SU-DHL-6 (cell line): ENCODE data around the gene CHST14.

Experiments
- CTCF ChIP-seq: fragments of 200-600 bp; sonication (generic); IDR thresholded peaks from one replicate; pipeline ENCODE4 v1.5.1; 2017; ENCODE audit warnings: antibody characterized with exemption, mild to moderate bottlenecking, low read length, moderate library complexity; ENCODE audit not compliant: insufficient read depth, poor library complexity, severe bottlenecking
- EZH2phosphoT487 ChIP-seq: fragments of 200-600 bp; sonication (generic), shearing (Covaris generic); conservative IDR thresholded peaks from 2 replicates; pipeline ENCODE4 v1.6.1; 2018; ENCODE audit warnings: mild to moderate bottlenecking, antibody characterized with exemption, low read length, moderate library complexity, mixed read lengths

GRCh38 chr15:40463279-40463678, 7.5 kb upstream of the CHST14 start:
- TF ChIP-seq CTCF (no peak), EZH2phosphoT487 (no peak)
